NB4 (cell line): ENCODE measurements around the gene CDK14.

ENCODE experiments used
- MYC ChIP-seq: IDR thresholded peaks from 2 replicates; pipeline ENCODE4 v1.6.1; 2011; ENCODE audit warnings: low read depth, low read length
- POLR2A ChIP-seq: IDR thresholded peaks from 2 replicates; pipeline ENCODE4 v1.6.1; 2011; ENCODE audit warnings: mild to moderate bottlenecking; ENCODE audit not compliant: insufficient read length; ENCODE audit errors: extremely low read depth
- TF ChIP-seq, protein P1 (sequence below): IDR thresholded peaks from one replicate; pipeline ENCODE4 v1.5.1; 2012; ENCODE audit warnings: low read depth, low read length
- TF ChIP-seq, protein P2 (sequence below): IDR thresholded peaks from 2 replicates; pipeline ENCODE4 v1.6.1; 2011; ENCODE audit warnings: low read depth, low read length

DNA sequence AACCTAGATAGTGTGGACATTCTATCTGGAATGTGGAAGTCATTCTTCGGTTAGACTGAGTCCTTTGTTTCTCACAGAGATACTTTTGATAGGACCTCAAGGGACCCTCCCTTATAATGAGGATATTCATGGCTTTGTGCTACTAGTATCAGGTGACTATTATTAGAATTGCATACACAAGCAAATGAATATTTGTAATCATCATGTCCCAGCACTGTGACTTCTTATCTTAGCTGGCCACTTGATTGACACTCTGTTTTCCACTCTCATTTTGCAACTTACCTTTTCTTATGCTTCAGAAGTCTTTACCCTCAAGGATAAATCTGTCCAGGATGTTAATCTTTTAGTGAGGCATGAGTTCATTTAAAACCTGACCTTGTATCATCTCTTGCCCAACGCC, 399.9 kb downstream of the CDK14 start:
- TF ChIP-seq, protein P1, sequence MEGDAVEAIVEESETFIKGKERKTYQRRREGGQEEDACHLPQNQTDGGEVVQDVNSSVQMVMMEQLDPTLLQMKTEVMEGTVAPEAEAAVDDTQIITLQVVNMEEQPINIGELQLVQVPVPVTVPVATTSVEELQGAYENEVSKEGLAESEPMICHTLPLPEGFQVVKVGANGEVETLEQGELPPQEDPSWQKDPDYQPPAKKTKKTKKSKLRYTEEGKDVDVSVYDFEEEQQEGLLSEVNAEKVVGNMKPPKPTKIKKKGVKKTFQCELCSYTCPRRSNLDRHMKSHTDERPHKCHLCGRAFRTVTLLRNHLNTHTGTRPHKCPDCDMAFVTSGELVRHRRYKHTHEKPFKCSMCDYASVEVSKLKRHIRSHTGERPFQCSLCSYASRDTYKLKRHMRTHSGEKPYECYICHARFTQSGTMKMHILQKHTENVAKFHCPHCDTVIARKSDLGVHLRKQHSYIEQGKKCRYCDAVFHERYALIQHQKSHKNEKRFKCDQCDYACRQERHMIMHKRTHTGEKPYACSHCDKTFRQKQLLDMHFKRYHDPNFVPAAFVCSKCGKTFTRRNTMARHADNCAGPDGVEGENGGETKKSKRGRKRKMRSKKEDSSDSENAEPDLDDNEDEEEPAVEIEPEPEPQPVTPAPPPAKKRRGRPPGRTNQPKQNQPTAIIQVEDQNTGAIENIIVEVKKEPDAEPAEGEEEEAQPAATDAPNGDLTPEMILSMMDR, result no peak
- TF ChIP-seq, protein P2, sequence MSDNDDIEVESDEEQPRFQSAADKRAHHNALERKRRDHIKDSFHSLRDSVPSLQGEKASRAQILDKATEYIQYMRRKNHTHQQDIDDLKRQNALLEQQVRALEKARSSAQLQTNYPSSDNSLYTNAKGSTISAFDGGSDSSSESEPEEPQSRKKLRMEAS, result no peak
- TF ChIP-seq POLR2A, result no peak
- no peak for TF ChIP-seq MYC
